BJ (cell line): Measurements from ENCODE around the gene LGALS12. TPM values are rescaled to one million over a fixed set of nuclear protein-coding genes. Genes with fewer than 3 reads are reported as not detected.

Experiments used
- CTCF ChIA-PET: fragments of 350-600 bp; formaldehyde crosslinking; extraction: SDS; loops from one replicate; lab custom pipeline; 2021; ENCODE audit warnings: antibody characterized with exemption, inconsistent platforms; lab: Yijun Ruan, JAX
- POLR2A ChIA-PET: fragments of 300-600 bp; sonication (Branson Sonifier 250); formaldehyde crosslinking; extraction: SDS; loops from one replicate; lab custom pipeline; 2021; ENCODE audit warnings: antibody characterized with exemption; lab: Charles Lee
- DNase-seq: peaks from one replicate; pipeline ENCODE4 v3.0.0-alpha.2; 2011; ENCODE audit warnings: low read depth
- H3K27me3 ChIP-seq: 2 replicates; pipeline ENCODE4 v1.6.0; 2011; ENCODE audit warnings: low read length; ENCODE audit not compliant: control insufficient read depth, insufficient read depth
- H3K36me3 ChIP-seq: 2 replicates; pipeline ENCODE4 v1.5.1; 2011; ENCODE audit warnings: low read length; ENCODE audit not compliant: control insufficient read depth, insufficient read depth
- H3K4me3 ChIP-seq: 2 replicates; pipeline ENCODE4 v1.5.1; 2011; ENCODE audit warnings: low read depth, mild to moderate bottlenecking, control low read depth, low read length
- CTCF ChIP-seq: IDR thresholded peaks from 2 replicates; pipeline ENCODE4 v1.5.1; 2011; ENCODE audit warnings: low read depth, mild to moderate bottlenecking, control low read depth, inconsistent platforms, low read length, moderate library complexity; ENCODE audit not compliant: insufficient read depth
- polyA minus RNA-seq: library from RNA; depleted of rRNA, polyadenylated mRNA; stranded (reverse); fragments of >200 nt; gene quantifications from 2 replicates; pipeline ENCODE4 v1.2.3, GENCODE V29; 2011; rRNA and poly(A)+ RNA removed
- polyA plus RNA-seq: library from polyadenylated mRNA; depleted of rRNA; stranded (reverse); fragments of >200 nt; gene quantifications from 2 replicates; pipeline ENCODE4 v1.2.3, GENCODE V29; 2011; rRNA removed

The LGALS12 gene
- not detected in 2 replicates for polyA plus RNA-seq
- not detected in 2 replicates for polyA minus RNA-seq

- CTCF ChIA-PET, result interaction anchor here (0.6 to 2.4 kb wide), 3 partner anchors 15 to 133 kb away, joined by 3 to 8 read pairs (median 3); partner anchors contain the start of gene PLAAT5
- DNase-seq, result no peak
- no peak for TF ChIP-seq CTCF
- H3K4me3 ChIP-seq, result no peak within 1 kb of the TSS
- H3K36me3 ChIP-seq, result no peaks in the 10 kb centered on the region
- POLR2A ChIA-PET, result no interaction called here
- H3K27me3 ChIP-seq, result peaks cover 2% of the 10 kb centered on the region
Observed at GRCh38 chr11:63505857-63506528, at the start of gene LGALS12. Gene LGALS12 (plus strand): TSS chr11:63506084. CDS start chr11:63506459, 375 bp downstream.

GRCh38 chr11:63459586-63459985 lies 46.3 kb upstream of the LGALS12 start:
- ChIA-PET POLR2A (no interaction called here), CTCF (no interaction called here)
- Histone ChIP-seq H3K4me3 (no peak overlapping the region), H3K36me3 (no peaks in the 10 kb centered on the region), H3K27me3 (peaks cover 4% of the 10 kb centered on the region)
- DNase-seq, result no peak
- TF ChIP-seq CTCF, result no peak

GRCh38 chr11:63462137-63462536 lies 43.7 kb upstream of the LGALS12 start:
- Histone ChIP-seq H3K27me3 (peaks cover 4% of the 10 kb centered on the region), H3K36me3 (no peaks in the 10 kb centered on the region), H3K4me3 (no peak overlapping the region)
- CTCF ChIA-PET, result no interaction called here
- no peak for TF ChIP-seq CTCF
- POLR2A ChIA-PET, result no interaction called here
- no peak for DNase-seq

- CTCF ChIA-PET, result interaction anchor here (0.7 kb wide), 1 partner anchor 8 kb away, joined by 3 read pairs; no protein-coding TSS in a partner anchor
Observed at GRCh38 chr11:63470311-63470710, 35.6 kb upstream of the LGALS12 start.

GRCh38 chr11:63472372-63472771 lies 33.5 kb upstream of the LGALS12 start:
- Histone ChIP-seq H3K27me3 (no peaks in the 10 kb centered on the region), H3K4me3 (no peak overlapping the region), H3K36me3 (no peaks in the 10 kb centered on the region)
- no peak for TF ChIP-seq CTCF
- ChIA-PET POLR2A (no interaction called here), CTCF (no interaction called here)
- DNase-seq, result no peak

More at GRCh38 chr11:63470311-63470710, 35.6 kb upstream of the LGALS12 start:
- POLR2A ChIA-PET, result no interaction called here
- Histone ChIP-seq H3K36me3 (no peaks in the 10 kb centered on the region), H3K4me3 (no peak overlapping the region), H3K27me3 (no peaks in the 10 kb centered on the region)
- no peak for TF ChIP-seq CTCF
- no peak for DNase-seq
